Glutamatergic neuron (in vitro differentiated cells): Measurements from ENCODE around the gene C2orf78. TPM values are rescaled to one million over a fixed set of nuclear protein-coding genes. Genes with fewer than 3 reads are reported as not detected.

Experiments used
- DNase-seq: peaks from one replicate; pipeline ENCODE4 v3.0.0; 2022
- H3K27ac Mint-ChIP-seq: one replicate; pipeline ENCODE4 v1.8.0; 2020; ENCODE audit warnings: mild to moderate bottlenecking, mixed read lengths, inconsistent platforms; ENCODE audit not compliant: unreplicated experiment
- H3K27me3 Mint-ChIP-seq: one replicate; pipeline ENCODE4 v1.8.0; 2020; ENCODE audit warnings: mild to moderate bottlenecking, moderate library complexity, mixed read lengths, inconsistent platforms; ENCODE audit not compliant: unreplicated experiment
- H3K36me3 Mint-ChIP-seq: one replicate; pipeline ENCODE4 v1.8.0; 2020; ENCODE audit warnings: mild to moderate bottlenecking, mixed read lengths, inconsistent platforms; ENCODE audit not compliant: unreplicated experiment
- H3K4me1 Mint-ChIP-seq: one replicate; pipeline ENCODE4 v1.8.0; 2020; ENCODE audit warnings: mild to moderate bottlenecking, low read depth, mixed read lengths, inconsistent platforms; ENCODE audit not compliant: unreplicated experiment
- H3K4me3 Mint-ChIP-seq: one replicate; pipeline ENCODE4 v1.8.0; 2020; ENCODE audit warnings: mild to moderate bottlenecking, mixed read lengths, inconsistent platforms; ENCODE audit not compliant: unreplicated experiment
- H3K9me3 Mint-ChIP-seq: one replicate; pipeline ENCODE4 v1.8.0; 2020; ENCODE audit warnings: mild to moderate bottlenecking, moderate library complexity, mixed read lengths, inconsistent platforms; ENCODE audit not compliant: unreplicated experiment
- CTCF ChIP-seq: fragments of 200-600 bp; sonication (generic); IDR thresholded peaks from one replicate; pipeline ENCODE4 v1.5.0; 2021; ENCODE audit not compliant: partially characterized antibody, unreplicated experiment
- total RNA-seq: library from RNA; stranded (reverse); fragmentation: NEBNext Ultra II Directional; extraction: Animal tissue kit (Norgen Biotek cat#: 25700); gene quantifications from one replicate; pipeline ENCODE4 v1.2.1, GENCODE V29; 2021; ENCODE audit not compliant: unreplicated experiment

C2orf78 gene
- total RNA-seq, 1 donor from 2014 or later = not detected

- H3K27me3 Mint-ChIP-seq = no peaks in the 10 kb centered on the region
- DNase-seq = no peak
- no peak overlapping the region for H3K27ac Mint-ChIP-seq
- no peak overlapping the region for H3K4me3 Mint-ChIP-seq
- TF ChIP-seq CTCF = no peak
- H3K9me3 Mint-ChIP-seq = no peaks in the 10 kb centered on the region
- H3K4me1 Mint-ChIP-seq = peaks cover 2% of the 10 kb centered on the region
- H3K36me3 Mint-ChIP-seq = no peaks in the 10 kb centered on the region
Observed at GRCh38 chr2:73841912-73842738, 58.1 kb downstream of the C2orf78 start.

- Mint-ChIP-seq H3K4me3 (no peak overlapping the region), H3K9me3 (no peaks in the 10 kb centered on the region), H3K27ac (no peak overlapping the region), H3K27me3 (no peaks in the 10 kb centered on the region), H3K36me3 (no peaks in the 10 kb centered on the region), H3K4me1 (peaks cover 2% of the 10 kb centered on the region)
- no peak for DNase-seq
- TF ChIP-seq CTCF = no peak
Observed at GRCh38 chr2:73842739-73843019, 58.7 kb downstream of the C2orf78 start.

GRCh38 chr2:73844087-73844486, 60.1 kb downstream of the C2orf78 start:
- no peaks in the 10 kb centered on the region for H3K27me3 Mint-ChIP-seq
- H3K9me3 Mint-ChIP-seq = no peaks in the 10 kb centered on the region
- H3K4me1 Mint-ChIP-seq = no peaks in the 10 kb centered on the region
- no peak for TF ChIP-seq CTCF
- no peak overlapping the region for H3K27ac Mint-ChIP-seq
- H3K36me3 Mint-ChIP-seq = no peaks in the 10 kb centered on the region
- no peak overlapping the region for H3K4me3 Mint-ChIP-seq
- no peak for DNase-seq

GRCh38 chr2:73850009-73850408, 66.0 kb downstream of the C2orf78 start:
- peak; percentile 27 for DNase-seq
- Mint-ChIP-seq H3K27ac (no peak overlapping the region), H3K4me1 (peaks cover 6% of the 10 kb centered on the region), H3K4me3 (no peak overlapping the region), H3K36me3 (no peaks in the 10 kb centered on the region), H3K27me3 (no peaks in the 10 kb centered on the region), H3K9me3 (no peaks in the 10 kb centered on the region)
- no peak for TF ChIP-seq CTCF

- Mint-ChIP-seq H3K4me1 (peaks cover 6% of the 10 kb centered on the region), H3K36me3 (peaks cover 6% of the 10 kb centered on the region), H3K9me3 (no peaks in the 10 kb centered on the region), H3K27ac (no peak overlapping the region), H3K27me3 (no peaks in the 10 kb centered on the region), H3K4me3 (no peak overlapping the region)
- TF ChIP-seq CTCF = no peak
- no peak for DNase-seq
Observed at GRCh38 chr2:73851274-73851673, 67.3 kb downstream of the C2orf78 start.
